Measurements from ENCODE around the gene KRTAP5-5. TPM values are rescaled to one million over a fixed set of nuclear protein-coding genes. Genes with fewer than 3 reads are reported as not detected.
"Not testable (repeated sequence)": the region's sequence is repeated elsewhere in the genome, so short reads cannot be mapped to it uniquely, and the experiment has no call there.

KRTAP5-5 gene
- total RNA-seq, 4 donors from 2014 or later = not detected

- Histone ChIP-seq H3K4me1 (no peaks in the 10 kb centered on the region), H3K4me3 (no peak overlapping the region), H3K27ac (replicated peaks in 1 of 4) (no peak overlapping the region), H3K36me3 (no peaks in the 10 kb centered on the region), H3K27me3 (peaks cover 0 to 29% (median 2%) of the 10 kb centered on the region in 4 donors), H3K9me3 (no peaks in the 10 kb centered on the region)
- intact Hi-C loops (cut with DNase I) = no loop called here
- 86% methylated on average over 6 of the region's 6 CpGs for WGBS
- no peak for DNase-seq (ENCODE audit: extremely low spot score)
- TF ChIP-seq POLR2AphosphoS5 (IDR thresholded peaks at IDR 0.05) (no peak), EP300 (IDR thresholded peaks at IDR 0.05) (no peak), POLR2A (IDR thresholded peaks at IDR 0.05; ENCODE audit: low read depth) (no peak), CTCF (IDR thresholded peaks at IDR 0.05) (no peak)
Observed at GRCh38 chr11:1589996-1590395, 39.6 kb upstream of the KRTAP5-5 start.

GRCh38 chr11:1592628-1593027 lies 36.9 kb upstream of the KRTAP5-5 start:
- H3K36me3 ChIP-seq = no peaks in the 10 kb centered on the region
- 69% methylated on average over 9 of the region's 9 CpGs for WGBS
- TF ChIP-seq CTCF (IDR thresholded peaks at IDR 0.05) (no peak), EP300 (IDR thresholded peaks at IDR 0.05) (no peak), POLR2AphosphoS5 (IDR thresholded peaks at IDR 0.05) (no peak), POLR2A (IDR thresholded peaks at IDR 0.05; ENCODE audit: low read depth) (no peak)
- H3K27ac ChIP-seq (replicated peaks in 1 of 4) = no peak overlapping the region
- no peak for DNase-seq (ENCODE audit: extremely low spot score)
- no peak overlapping the region for H3K4me3 ChIP-seq
- intact Hi-C loops (cut with DNase I) = no loop called here
- no peaks in the 10 kb centered on the region for H3K4me1 ChIP-seq
- peaks cover 0 to 48% (median 2%) of the 10 kb centered on the region in 4 donors for H3K27me3 ChIP-seq
- no peaks in the 10 kb centered on the region for H3K9me3 ChIP-seq

GRCh38 chr11:1595994-1596575 lies 33.5 kb upstream of the KRTAP5-5 start:
- WGBS = 54% methylated on average over 11 of the region's 11 CpGs
- intact Hi-C loops (cut with DNase I); H3K4me3 ChIP-seq; H3K4me1 ChIP-seq; DNase-seq (ENCODE audit: extremely low spot score); H3K9me3 ChIP-seq; H3K36me3 ChIP-seq; H3K27ac ChIP-seq (replicated peaks in 1 of 4): not testable (repeated sequence)
- peaks cover 0 to 56% (median 2%) of the 10 kb centered on the region in 4 donors for H3K27me3 ChIP-seq

- H3K36me3 ChIP-seq; intact Hi-C loops (cut with DNase I); H3K4me1 ChIP-seq; H3K4me3 ChIP-seq; H3K27ac ChIP-seq (replicated peaks in 1 of 4); DNase-seq (ENCODE audit: extremely low spot score); H3K9me3 ChIP-seq: not testable (repeated sequence)
- 71% methylated on average over 19 of the region's 19 CpGs for WGBS
- peaks cover 0 to 55% (median 2%) of the 10 kb centered on the region in 4 donors for H3K27me3 ChIP-seq
Observed at GRCh38 chr11:1596576-1597121, 32.9 kb upstream of the KRTAP5-5 start.

GRCh38 chr11:1597331-1597993 lies 32.1 kb upstream of the KRTAP5-5 start:
- TF ChIP-seq POLR2AphosphoS5 (IDR thresholded peaks at IDR 0.05) = no peak
- no peak for TF ChIP-seq CTCF (IDR thresholded peaks at IDR 0.05)
- TF ChIP-seq EP300 (IDR thresholded peaks at IDR 0.05) = no peak
- TF ChIP-seq POLR2A (IDR thresholded peaks at IDR 0.05; ENCODE audit: low read depth) = no peak
- no peak for DNase-seq (ENCODE audit: extremely low spot score)
- H3K27ac ChIP-seq (replicated peaks in 1 of 4) = no peak overlapping the region
- no peaks in the 10 kb centered on the region for H3K9me3 ChIP-seq
- WGBS = 92% methylated on average over 9 of the region's 10 CpGs
- intact Hi-C loops (cut with DNase I) = no loop called here
- no peak overlapping the region for H3K4me3 ChIP-seq
- H3K36me3 ChIP-seq = no peaks in the 10 kb centered on the region
- no peaks in the 10 kb centered on the region for H3K4me1 ChIP-seq
- peaks cover 0 to 48% (median 2%) of the 10 kb centered on the region in 4 donors for H3K27me3 ChIP-seq

All from esophagus muscularis mucosa (tissue), 4 donors.